B cell (primary cell): Measurements from ENCODE around the gene CHD9.

Experiments used
- EZH2 ChIP-seq: IDR thresholded peaks from 2 replicates; pipeline ENCODE4 v1.6.1; 2012; ENCODE audit warnings: borderline replicate concordance, low read depth, mild to moderate bottlenecking, moderate library complexity, low read length; ENCODE audit not compliant: insufficient read depth, poor library complexity, severe bottlenecking
- TF ChIP-seq, protein P1 (sequence below): fragments of 200-600 bp; IDR thresholded peaks from one replicate; pipeline ENCODE4 v1.8.0; 2022; ENCODE audit warnings: antibody characterized with exemption, mild to moderate bottlenecking

DNA sequence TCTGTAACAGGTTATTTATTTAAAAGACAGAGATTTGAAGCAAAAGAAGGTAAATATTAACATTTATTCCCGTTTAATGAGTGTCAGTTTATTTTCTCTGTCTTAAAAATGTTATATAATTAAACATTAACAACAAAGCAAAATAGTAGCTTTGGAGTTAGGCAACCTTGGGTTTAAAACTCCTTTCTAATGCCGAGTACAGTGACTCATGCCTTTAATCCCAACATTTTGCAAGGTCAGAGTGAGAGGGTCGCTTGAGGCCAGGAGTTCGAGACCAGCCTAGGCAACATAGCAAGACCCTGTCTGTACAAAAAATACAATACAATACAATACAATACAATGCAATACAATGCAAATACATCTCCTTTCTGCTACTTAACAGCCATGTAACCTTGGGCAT is 128.7 kb downstream of the CHD9 start:
- TF ChIP-seq, protein P1, sequence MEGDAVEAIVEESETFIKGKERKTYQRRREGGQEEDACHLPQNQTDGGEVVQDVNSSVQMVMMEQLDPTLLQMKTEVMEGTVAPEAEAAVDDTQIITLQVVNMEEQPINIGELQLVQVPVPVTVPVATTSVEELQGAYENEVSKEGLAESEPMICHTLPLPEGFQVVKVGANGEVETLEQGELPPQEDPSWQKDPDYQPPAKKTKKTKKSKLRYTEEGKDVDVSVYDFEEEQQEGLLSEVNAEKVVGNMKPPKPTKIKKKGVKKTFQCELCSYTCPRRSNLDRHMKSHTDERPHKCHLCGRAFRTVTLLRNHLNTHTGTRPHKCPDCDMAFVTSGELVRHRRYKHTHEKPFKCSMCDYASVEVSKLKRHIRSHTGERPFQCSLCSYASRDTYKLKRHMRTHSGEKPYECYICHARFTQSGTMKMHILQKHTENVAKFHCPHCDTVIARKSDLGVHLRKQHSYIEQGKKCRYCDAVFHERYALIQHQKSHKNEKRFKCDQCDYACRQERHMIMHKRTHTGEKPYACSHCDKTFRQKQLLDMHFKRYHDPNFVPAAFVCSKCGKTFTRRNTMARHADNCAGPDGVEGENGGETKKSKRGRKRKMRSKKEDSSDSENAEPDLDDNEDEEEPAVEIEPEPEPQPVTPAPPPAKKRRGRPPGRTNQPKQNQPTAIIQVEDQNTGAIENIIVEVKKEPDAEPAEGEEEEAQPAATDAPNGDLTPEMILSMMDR = no peak
- TF ChIP-seq EZH2 = no peak
